Adipocyte (in vitro differentiated cells): ENCODE data around the gene CLASP1.
"Not testable (repeated sequence)": the region's sequence is repeated elsewhere in the genome, so short reads cannot be mapped to it uniquely, and the experiment has no call there.

Experiments
- DNase-seq: peaks from one replicate; pipeline ENCODE4 v3.0.0-alpha.2; 2015; ENCODE audit warnings: low read depth
- H3K27me3 ChIP-seq: replicated peaks from 2 replicates; pipeline ENCODE4 v1.7.0; 2013; ENCODE audit warnings: mild to moderate bottlenecking, low read length, moderate library complexity; ENCODE audit not compliant: control insufficient read depth, insufficient read depth
- H3K36me3 ChIP-seq: 2 replicates; pipeline ENCODE4 v1.7.0; 2013; ENCODE audit warnings: low read length, mild to moderate bottlenecking, moderate library complexity; ENCODE audit not compliant: control insufficient read depth, insufficient read depth, severe bottlenecking
- H3K4me1 ChIP-seq: 2 replicates; pipeline ENCODE4 v1.7.0; 2013; ENCODE audit warnings: mild to moderate bottlenecking, low read length, moderate library complexity; ENCODE audit not compliant: control insufficient read depth, insufficient read depth
- H3K4me3 ChIP-seq: 2 replicates; pipeline ENCODE4 v1.7.0; 2013; ENCODE audit warnings: mild to moderate bottlenecking, low read length, moderate library complexity
- H3K9ac ChIP-seq: 2 replicates; pipeline ENCODE4 v1.7.0; 2013; ENCODE audit warnings: mild to moderate bottlenecking, low read length, moderate library complexity
- H3K9me3 ChIP-seq: 2 replicates; pipeline ENCODE4 v1.7.0; 2013; ENCODE audit warnings: mild to moderate bottlenecking, low read length, moderate library complexity; ENCODE audit not compliant: control insufficient read depth

The CLASP1 gene

DNA sequence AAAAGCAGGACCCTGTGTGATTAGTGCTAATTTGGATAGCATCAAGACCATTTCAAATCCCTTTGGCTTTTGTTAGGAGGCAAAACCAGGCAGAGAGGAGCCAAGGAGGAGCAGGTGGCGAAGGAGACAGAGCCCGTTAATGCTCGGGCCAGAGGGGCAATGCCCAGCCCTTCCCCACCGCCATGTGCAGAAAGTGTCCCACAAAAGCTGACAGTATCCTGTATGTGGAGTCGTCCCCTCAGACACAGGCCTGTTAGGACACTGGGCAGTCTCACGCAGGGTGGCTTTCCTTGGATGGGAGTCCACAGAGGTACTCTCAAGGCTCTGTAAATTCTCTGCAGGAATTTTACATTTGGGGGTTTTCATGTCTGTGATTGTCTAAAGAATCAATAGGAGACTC, 319.5 kb downstream of the CLASP1 start:
- Histone ChIP-seq H3K4me1 (no peaks in the 10 kb centered on the region), H3K9me3 (no peaks in the 10 kb centered on the region), H3K36me3 (no peaks in the 10 kb centered on the region), H3K27me3 (peaks cover 10% of the 10 kb centered on the region), H3K4me3 (no peak overlapping the region), H3K9ac (no peak overlapping the region)
- DNase-seq = no peak

DNA sequence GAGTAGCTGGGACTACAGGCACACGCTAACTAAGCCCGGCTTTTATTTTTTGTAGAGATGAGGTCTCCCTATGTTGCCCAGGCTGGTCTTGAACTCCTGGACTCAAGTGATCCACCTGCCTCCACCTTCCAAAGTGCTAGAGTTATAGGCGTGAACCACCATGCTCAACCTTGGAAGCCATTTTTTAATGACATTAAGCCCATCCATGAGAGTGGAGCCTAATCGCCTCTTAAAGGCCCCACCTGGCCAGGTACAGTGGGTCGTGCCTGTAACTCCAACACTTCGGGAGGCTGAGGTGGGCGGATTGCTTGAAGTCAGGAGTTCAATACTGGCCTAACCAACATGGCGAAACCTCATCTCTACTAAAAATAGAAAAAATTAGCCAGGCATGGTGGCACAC, 322.6 kb downstream of the CLASP1 start:
- Histone ChIP-seq H3K36me3 (no peaks in the 10 kb centered on the region), H3K27me3 (peaks cover 12% of the 10 kb centered on the region), H3K9ac (no peak overlapping the region), H3K9me3 (no peaks in the 10 kb centered on the region), H3K4me3 (no peak overlapping the region), H3K4me1 (no peaks in the 10 kb centered on the region)
- no peak for DNase-seq

GRCh38 chr2:121324601-121325000, 324.7 kb downstream of the CLASP1 start:
- Histone ChIP-seq H3K27me3 (peaks cover 20% of the 10 kb centered on the region), H3K36me3 (no peaks in the 10 kb centered on the region), H3K4me1 (no peaks in the 10 kb centered on the region), H3K4me3 (no peak overlapping the region), H3K9ac (no peak overlapping the region), H3K9me3 (no peaks in the 10 kb centered on the region)
- DNase-seq = no peak

- no peak for DNase-seq
- no peaks in the 10 kb centered on the region for H3K4me1 ChIP-seq
- no peak overlapping the region for H3K9ac ChIP-seq
- peaks cover 21% of the 10 kb centered on the region for H3K27me3 ChIP-seq
- H3K9me3 ChIP-seq = no peaks in the 10 kb centered on the region
- H3K36me3 ChIP-seq = no peaks in the 10 kb centered on the region
- no peak overlapping the region for H3K4me3 ChIP-seq
Observed at GRCh38 chr2:121321476-121321875, 327.8 kb downstream of the CLASP1 start.

- Histone ChIP-seq H3K4me3 (no peak overlapping the region), H3K27me3 (peaks cover 21% of the 10 kb centered on the region), H3K4me1 (no peaks in the 10 kb centered on the region), H3K36me3 (no peaks in the 10 kb centered on the region), H3K9me3 (no peaks in the 10 kb centered on the region), H3K9ac (no peak overlapping the region)
- DNase-seq = no peak
Observed at GRCh38 chr2:121319941-121320340, 329.3 kb downstream of the CLASP1 start.

DNA sequence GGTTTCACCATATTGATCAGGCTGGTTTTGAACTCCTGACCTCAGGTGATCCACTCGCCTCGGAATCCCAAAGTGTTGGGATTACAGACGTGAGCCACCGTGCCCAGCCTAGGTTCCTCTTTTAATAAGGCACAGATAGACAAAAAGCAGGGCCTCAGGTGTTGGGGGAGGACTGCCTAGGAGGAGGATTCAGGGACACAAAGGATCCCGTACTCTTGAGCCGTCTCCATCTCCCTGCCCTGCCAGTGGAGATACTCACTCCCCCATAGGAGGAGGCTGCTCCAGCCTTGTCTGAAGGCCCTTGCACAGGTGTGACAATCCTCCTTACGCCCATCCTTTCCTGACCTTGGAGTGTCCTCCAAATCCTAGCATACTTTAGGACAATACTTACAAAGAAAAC, 332.3 kb downstream of the CLASP1 start:
- DNase-seq = no peak
- no peak overlapping the region for H3K9ac ChIP-seq
- no peak overlapping the region for H3K4me3 ChIP-seq
- H3K4me1 ChIP-seq = no peaks in the 10 kb centered on the region
- H3K36me3 ChIP-seq = no peaks in the 10 kb centered on the region
- H3K27me3 ChIP-seq = peaks cover 21% of the 10 kb centered on the region
- H3K9me3 ChIP-seq = no peaks in the 10 kb centered on the region

DNA sequence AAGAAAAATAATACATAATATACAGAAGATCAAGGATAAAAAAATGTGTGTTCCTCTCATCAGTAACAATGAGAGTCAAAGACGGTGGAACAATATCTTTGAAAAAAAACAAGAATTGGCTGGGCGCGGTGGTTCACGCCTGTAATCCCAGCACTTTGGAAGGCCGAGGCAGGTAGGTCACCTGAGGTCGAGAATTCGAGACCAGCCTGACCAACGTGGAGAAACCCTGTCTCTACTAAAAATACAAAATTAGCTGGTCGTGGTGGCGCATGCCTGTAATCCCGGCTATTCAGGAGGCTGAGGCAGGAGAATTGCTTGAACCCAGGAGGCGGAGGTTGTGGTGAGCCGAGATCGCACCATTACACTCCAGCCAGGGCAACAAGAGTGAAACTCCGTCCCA, 335.6 kb downstream of the CLASP1 start:
- not testable (repeated sequence) for H3K9me3 ChIP-seq, H3K27me3 ChIP-seq, H3K36me3 ChIP-seq, H3K4me3 ChIP-seq, H3K9ac ChIP-seq, H3K4me1 ChIP-seq, DNase-seq

GRCh38 chr2:121309801-121310200, 339.5 kb downstream of the CLASP1 start:
- no peak for DNase-seq
- H3K27me3 ChIP-seq = peaks cover 32% of the 10 kb centered on the region

GRCh38 chr2:121309323-121309722, 339.9 kb downstream of the CLASP1 start:
- no peak overlapping the region for H3K9ac ChIP-seq
- peaks cover 15% of the 10 kb centered on the region for H3K9me3 ChIP-seq
- H3K27me3 ChIP-seq = peaks cover 36% of the 10 kb centered on the region
- no peaks in the 10 kb centered on the region for H3K4me1 ChIP-seq
- no peak overlapping the region for H3K4me3 ChIP-seq
- no peak for DNase-seq
- no peaks in the 10 kb centered on the region for H3K36me3 ChIP-seq

More at GRCh38 chr2:121309801-121310200, 339.5 kb downstream of the CLASP1 start:
- Histone ChIP-seq H3K4me1 (no peaks in the 10 kb centered on the region), H3K36me3 (no peaks in the 10 kb centered on the region), H3K4me3 (no peak overlapping the region), H3K9ac (no peak overlapping the region), H3K9me3 (peaks cover 15% of the 10 kb centered on the region)

GRCh38 chr2:121307048-121307447, 342.2 kb downstream of the CLASP1 start:
- H3K9me3 ChIP-seq = peaks cover 15% of the 10 kb centered on the region
- H3K27me3 ChIP-seq = peaks cover 46% of the 10 kb centered on the region
- DNase-seq = no peak
- H3K36me3 ChIP-seq = no peaks in the 10 kb centered on the region
- no peak overlapping the region for H3K9ac ChIP-seq
- H3K4me3 ChIP-seq = no peak overlapping the region
- H3K4me1 ChIP-seq = no peaks in the 10 kb centered on the region

DNA sequence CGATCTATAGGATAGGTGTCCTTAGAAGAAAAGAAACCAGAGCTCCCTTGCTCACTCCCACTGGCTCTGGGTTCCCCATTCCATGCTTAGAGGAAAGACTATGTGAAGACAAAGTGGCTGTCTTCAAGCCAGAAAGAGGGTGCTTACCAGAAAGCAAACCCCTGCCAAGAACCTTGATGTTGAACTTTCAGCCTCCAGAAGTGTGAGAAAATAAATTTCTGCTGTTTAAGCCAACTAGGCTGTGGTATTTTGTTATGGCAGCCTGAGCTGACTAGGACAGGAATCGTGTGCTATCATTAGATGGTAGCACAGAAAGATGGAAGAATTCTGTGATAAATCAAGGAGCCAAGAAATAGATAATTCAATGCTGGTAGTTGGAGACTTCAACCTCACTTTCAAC, 344.3 kb downstream of the CLASP1 start:
- Histone ChIP-seq H3K4me3 (no peak overlapping the region), H3K27me3 (peaks cover 57% of the 10 kb centered on the region), H3K9ac (no peak overlapping the region), H3K9me3 (peaks cover 20% of the 10 kb centered on the region), H3K4me1 (no peaks in the 10 kb centered on the region), H3K36me3 (no peaks in the 10 kb centered on the region)
- no peak for DNase-seq

- H3K9me3 ChIP-seq = peaks cover 16% of the 10 kb centered on the region
- no peaks in the 10 kb centered on the region for H3K36me3 ChIP-seq
- H3K4me1 ChIP-seq = no peaks in the 10 kb centered on the region
- no peak overlapping the region for H3K9ac ChIP-seq
- H3K4me3 ChIP-seq = no peak overlapping the region
- no peak for DNase-seq
- H3K27me3 ChIP-seq = peaks cover 55% of the 10 kb centered on the region
Observed at GRCh38 chr2:121303531-121304263, 345.6 kb downstream of the CLASP1 start.
